AG04450 (cell line): ENCODE data around the gene FADD. TPM values are rescaled to one million over a fixed set of nuclear protein-coding genes. Genes with fewer than 3 reads are reported as not detected.

Experiments
- CTCF ChIA-PET: fragments of 300-600, 350-600 bp; formaldehyde crosslinking; extraction: SDS; loops from one replicate; lab custom pipeline; 2022; ENCODE audit warnings: antibody characterized with exemption, inconsistent platforms; lab: Charles Lee
- POLR2A ChIA-PET: fragments of 350-600 bp; formaldehyde crosslinking; extraction: SDS; loops from one replicate; lab custom pipeline; 2021; ENCODE audit warnings: antibody characterized with exemption, inconsistent platforms; lab: Yijun Ruan, JAX
- DNase-seq: peaks from one replicate; pipeline ENCODE4 v3.0.0-alpha.2; 2011; ENCODE audit warnings: low read depth, low spot score
- H3K27ac ChIP-seq: one replicate; pipeline ENCODE4 v1.5.1; 2012; ENCODE audit warnings: low read depth, low read length, control low read depth
- H3K27me3 ChIP-seq: one replicate; pipeline ENCODE4 v1.6.0; 2012; ENCODE audit warnings: low read length; ENCODE audit not compliant: control insufficient read depth, insufficient read depth
- H3K4me3 ChIP-seq: 2 replicates; pipeline ENCODE4 v1.5.1; 2011; ENCODE audit warnings: mild to moderate bottlenecking, low read depth, low read length, control low read depth
- H3K9me3 ChIP-seq: 2 replicates; pipeline ENCODE4 v1.5.1; 2012; ENCODE audit warnings: low read length; ENCODE audit not compliant: control insufficient read depth, insufficient read depth
- CTCF ChIP-seq: IDR thresholded peaks from 2 replicates; pipeline ENCODE4 v1.5.1; 2011; ENCODE audit warnings: low read depth, low read length, control low read depth, inconsistent platforms
- polyA minus RNA-seq: library from RNA; depleted of rRNA, polyadenylated mRNA; stranded (reverse); fragments of >200 nt; gene quantifications from 2 replicates; pipeline ENCODE4 v1.2.3, GENCODE V29; 2011; rRNA and poly(A)+ RNA removed
- polyA plus RNA-seq: library from polyadenylated mRNA; depleted of rRNA; stranded (reverse); fragments of >200 nt; gene quantifications from 2 replicates; pipeline ENCODE4 v1.2.3, GENCODE V29; 2011; rRNA removed

FADD gene, protein sequence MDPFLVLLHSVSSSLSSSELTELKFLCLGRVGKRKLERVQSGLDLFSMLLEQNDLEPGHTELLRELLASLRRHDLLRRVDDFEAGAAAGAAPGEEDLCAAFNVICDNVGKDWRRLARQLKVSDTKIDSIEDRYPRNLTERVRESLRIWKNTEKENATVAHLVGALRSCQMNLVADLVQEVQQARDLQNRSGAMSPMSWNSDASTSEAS
- polyA plus RNA-seq (29.3 and 35.8 TPM in 2 replicates), polyA minus RNA-seq (31.5 and 40.2 TPM in 2 replicates)

- peak within 1 kb of the TSS; percentile 91 for H3K27ac ChIP-seq
- peak; percentile 77 for DNase-seq
- ChIA-PET CTCF (no interaction called here), POLR2A (interaction anchor here (0.6 to 1.0 kb wide), 3 partner anchors 68 to 285 kb away, joined by 3 to 5 read pairs (median 5); partner anchors contain the start of gene PPFIA1)
- TF ChIP-seq CTCF, result no peak
- no peaks in the 10 kb centered on the region for H3K27me3 ChIP-seq
- H3K9me3 ChIP-seq, result no peaks in the 10 kb centered on the region
- peak within 1 kb of the TSS; percentile 95 for H3K4me3 ChIP-seq
Measured at GRCh38 chr11:70202920-70203750, at the start of gene FADD. TSS of gene FADD (plus strand) at chr11:70203296. CDS start at chr11:70203460, 164 bp downstream.

- no peak for DNase-seq
- POLR2A ChIA-PET, result no interaction called here
- no peak overlapping the region for H3K4me3 ChIP-seq
- TF ChIP-seq CTCF, result no peak
- CTCF ChIA-PET, result interaction anchor here (1.6 kb wide), 1 partner anchor 237 kb away, joined by 5 read pairs; no protein-coding TSS in a partner anchor
- no peak overlapping the region for H3K27ac ChIP-seq
- H3K27me3 ChIP-seq, result peaks cover 10% of the 10 kb centered on the region
- H3K9me3 ChIP-seq, result peaks cover 5% of the 10 kb centered on the region; the same call in 1 of the 2 replicates
Measured at GRCh38 chr11:70155386-70155785, 47.7 kb upstream of the FADD start.

DNA sequence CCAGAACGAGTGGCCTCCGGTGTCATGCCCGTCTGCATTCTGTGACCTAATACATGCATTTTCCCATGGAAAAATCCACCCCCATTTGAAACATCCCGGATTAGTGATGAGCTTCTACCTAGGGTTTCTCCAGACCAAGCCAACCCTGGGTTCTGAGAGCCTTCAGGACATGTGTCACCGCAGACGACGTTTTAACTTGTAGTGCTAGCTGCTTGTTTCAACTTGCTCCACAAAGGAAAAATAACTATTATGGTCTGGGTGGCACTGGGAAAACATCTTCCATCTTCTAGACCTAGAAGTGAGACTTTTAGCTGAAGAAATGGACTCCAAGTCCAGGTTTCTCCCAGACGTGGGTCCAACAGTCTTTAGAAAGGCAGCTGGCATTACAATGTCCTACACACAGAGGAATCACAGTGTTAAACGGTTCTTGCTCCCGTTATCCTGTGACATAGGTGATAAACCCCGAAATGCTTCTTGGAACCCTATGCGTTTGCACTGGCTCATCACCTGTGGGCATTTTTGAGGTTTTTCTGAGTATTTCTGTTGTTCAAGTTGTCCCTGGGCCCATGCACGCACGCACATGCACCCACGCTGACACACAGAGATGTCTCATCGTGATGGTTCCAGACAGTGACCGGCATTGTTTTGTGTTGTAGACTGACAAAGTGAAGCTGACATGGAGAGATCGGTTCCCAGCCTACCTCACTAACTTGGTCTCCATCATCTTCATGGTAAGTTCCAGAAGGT lies 46.6 kb upstream of the FADD start:
- H3K27ac ChIP-seq, result no peak overlapping the region
- POLR2A ChIA-PET, result interaction anchor here (0.5 kb wide), 1 partner anchor 221 kb away, joined by 5 read pairs; no protein-coding TSS in a partner anchor
- no peak for DNase-seq
- CTCF ChIA-PET, result interaction anchor here (1.6 kb wide), 1 partner anchor 238 kb away, joined by 5 read pairs; no protein-coding TSS in a partner anchor
- peaks cover 6% of the 10 kb centered on the region for H3K27me3 ChIP-seq
- H3K9me3 ChIP-seq, result peaks cover 5% of the 10 kb centered on the region; the same call in 1 of the 2 replicates
- H3K4me3 ChIP-seq, result no peak overlapping the region
- no peak for TF ChIP-seq CTCF

- ChIA-PET CTCF (interaction anchor here (0.9 to 1.2 kb wide), 3 partner anchors 34 to 243 kb away, joined by 3 to 5 read pairs (median 3); no protein-coding TSS in a partner anchor), POLR2A (interaction anchor here (0.6 kb wide), 1 partner anchor 80 kb away, joined by 3 read pairs; no protein-coding TSS in a partner anchor)
- no peak for DNase-seq
- H3K9me3 ChIP-seq, result peaks cover 5% of the 10 kb centered on the region; the same call in 1 of the 2 replicates
- H3K4me3 ChIP-seq, result no peak overlapping the region
- H3K27me3 ChIP-seq, result peaks cover 4% of the 10 kb centered on the region
- no peak overlapping the region for H3K27ac ChIP-seq
- TF ChIP-seq CTCF, result peak; percentile 42
Measured at GRCh38 chr11:70158201-70158600, 44.9 kb upstream of the FADD start.
